Activated CD4-positive, CD25-positive, alpha-beta regulatory T cell treated with anti-CD3 and anti-CD28 coated beads, Interleukin-2, amount 50 U/mL, for 16 hours (primary cell): ENCODE measurements around the gene SAMD4A.

Source experiments
- DNase-seq: peaks from one replicate; pipeline ENCODE4 v3.0.0-alpha.2; 2020; ENCODE audit warnings: low read depth, low spot score

SAMD4A gene

DNA sequence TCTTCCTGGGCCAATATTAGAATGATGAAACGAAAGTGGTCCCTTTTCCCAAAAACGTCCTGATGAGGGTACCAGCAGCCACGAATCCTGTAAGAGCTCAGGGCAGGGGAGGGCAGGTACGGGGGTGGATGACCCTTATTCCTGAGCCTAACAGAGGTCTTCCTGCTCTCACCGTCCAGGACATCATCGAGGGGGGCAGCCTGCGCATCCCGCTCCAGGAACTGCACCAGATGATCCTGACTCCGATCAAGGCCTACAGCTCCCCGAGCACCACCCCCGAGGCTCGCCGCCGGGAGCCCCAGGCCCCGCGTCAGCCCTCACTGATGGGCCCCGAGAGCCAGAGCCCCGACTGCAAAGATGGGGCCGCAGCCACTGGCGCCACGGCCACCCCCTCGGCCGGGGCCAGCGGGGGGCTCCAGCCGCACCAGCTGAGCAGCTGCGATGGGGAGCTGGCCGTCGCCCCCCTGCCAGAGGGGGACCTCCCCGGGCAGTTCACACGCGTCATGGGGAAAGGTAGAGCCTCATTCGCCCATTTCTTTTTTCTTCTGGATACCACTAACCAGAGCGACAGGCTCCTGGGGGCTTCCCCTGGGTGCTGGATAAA lies 193.2 kb downstream of the SAMD4A start:
- no peak for DNase-seq

DNA sequence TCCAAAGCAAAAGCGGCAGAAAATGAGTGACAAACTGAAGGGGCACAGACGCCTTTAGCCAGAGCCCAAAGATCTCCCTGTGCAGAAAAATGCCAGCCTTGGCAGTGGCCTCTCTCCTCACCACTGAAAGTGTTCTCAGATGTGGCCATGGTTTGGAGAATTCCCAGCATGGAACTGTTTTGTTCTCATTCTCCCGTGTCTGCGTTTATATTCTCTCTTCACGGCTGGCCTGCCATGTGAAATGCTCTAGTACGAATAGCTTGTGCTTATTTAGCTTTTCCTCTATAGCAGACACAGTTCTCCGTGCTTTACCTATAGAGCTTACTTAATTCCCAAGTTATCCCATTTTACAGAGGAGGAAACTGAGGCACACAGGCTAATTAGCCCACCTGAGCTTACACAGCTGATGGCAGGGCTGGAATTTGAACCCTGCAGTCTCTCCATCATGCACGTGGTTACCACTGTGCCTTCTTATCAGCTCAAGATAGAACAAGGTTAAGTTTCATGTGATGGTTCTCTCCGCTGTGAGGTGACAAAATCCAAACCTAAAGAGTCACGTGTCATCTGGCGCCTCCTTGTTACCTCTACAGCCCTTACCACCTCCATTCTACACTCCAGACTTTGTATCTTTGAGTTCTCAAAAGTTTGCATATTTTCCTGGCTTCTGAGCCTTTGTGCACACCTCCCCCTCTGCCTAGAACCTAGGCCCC lies 194.1 kb downstream of the SAMD4A start:
- no peak for DNase-seq

DNA sequence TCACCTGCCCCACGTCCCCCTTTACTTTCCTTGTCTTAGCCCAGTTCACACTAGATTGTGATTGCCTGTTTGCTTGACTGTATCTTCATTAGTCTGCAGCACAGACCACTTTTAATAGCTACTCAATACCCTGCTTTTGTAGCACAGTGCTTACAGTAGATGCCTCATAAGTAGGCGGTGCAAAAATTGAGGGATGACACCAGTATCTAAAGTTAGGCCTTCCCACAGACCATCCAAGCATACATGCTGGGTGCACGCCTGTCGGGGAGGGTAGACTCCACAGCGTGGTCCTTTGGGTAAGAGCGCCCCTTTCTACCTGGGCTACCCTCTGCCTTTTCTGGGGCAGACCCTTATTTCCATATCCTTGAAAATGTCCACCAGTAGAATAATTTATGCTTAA lies 194.9 kb downstream of the SAMD4A start:
- DNase-seq, result no peak

DNA sequence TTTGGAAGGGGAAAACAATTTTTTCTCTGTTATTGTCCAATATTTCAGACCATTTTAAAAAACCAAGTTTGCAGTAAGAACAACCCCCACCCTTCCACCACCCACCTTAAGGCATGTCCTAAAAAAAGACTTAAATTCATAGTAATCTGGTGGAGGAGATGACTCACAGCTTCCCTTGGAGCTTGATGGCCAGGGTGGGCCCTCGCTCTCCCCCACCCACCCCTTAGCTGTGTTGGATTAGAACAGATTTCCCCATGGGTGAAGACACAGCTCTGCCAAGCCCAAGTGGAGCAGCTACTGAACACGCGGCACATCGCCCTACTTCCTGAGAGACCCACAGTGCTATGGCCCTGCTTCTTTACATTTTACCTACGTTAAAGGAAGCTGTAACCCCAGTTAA lies 195.4 kb downstream of the SAMD4A start:
- DNase-seq, result no peak

DNA sequence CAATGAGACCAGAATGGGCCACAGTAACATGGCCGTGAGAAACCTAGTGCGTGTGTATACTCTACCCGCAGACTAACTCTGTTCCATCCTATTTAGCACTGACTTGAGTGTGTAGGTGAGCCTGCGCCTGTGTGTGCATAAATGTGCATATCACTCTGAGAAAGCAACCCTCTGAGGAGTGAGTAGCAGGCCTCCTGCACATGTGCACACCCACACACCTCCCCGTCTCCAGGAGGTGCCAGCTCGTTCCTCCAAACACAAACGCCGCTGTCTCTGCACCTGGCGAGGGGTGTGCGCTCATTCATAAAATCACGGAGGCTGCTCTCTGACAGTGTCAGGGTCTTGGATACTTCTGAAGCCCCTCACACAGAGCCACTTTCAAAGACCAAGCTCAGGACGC lies 196.8 kb downstream of the SAMD4A start:
- no peak for DNase-seq

DNA sequence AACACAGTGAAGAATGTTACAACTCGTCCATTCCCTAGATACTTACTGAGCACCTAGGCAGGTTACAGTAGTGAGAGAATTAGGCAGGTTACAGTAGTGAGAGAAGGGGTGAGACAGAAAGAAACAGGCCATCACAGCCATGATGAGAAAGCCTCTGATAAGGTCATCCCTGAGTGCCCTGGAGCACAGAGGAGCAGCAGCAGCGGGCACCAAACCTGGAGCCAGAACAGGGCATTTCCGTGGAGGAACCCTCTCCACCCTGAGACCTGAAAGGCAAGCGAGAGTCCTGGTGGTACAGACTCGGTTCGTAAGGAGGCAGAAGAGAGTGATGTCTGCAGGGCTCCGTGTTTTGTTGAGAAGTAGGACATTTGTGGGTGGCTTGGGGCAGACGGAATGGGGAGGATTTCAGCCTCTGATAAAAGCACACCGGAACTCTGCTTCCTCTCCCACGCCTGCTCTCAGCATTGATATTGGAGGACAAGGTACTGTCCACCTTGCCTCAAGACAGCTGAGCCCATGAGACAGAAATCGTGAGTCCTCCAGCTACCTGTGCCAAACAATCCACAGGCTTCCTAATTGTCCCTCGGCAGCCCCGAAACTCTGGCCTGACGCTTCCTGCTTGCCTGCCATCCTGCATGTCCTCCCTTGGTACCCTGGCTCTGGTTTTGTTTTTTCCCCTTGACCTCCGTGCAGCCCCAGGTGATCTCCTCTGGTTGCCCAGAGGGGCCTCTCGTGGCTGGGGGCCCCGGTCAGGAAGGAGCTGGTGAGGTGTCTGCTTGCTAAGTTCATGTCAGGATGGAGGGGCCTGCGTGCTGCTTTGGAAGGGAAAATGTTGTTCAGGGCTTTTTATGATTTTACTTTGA lies 199.6 kb downstream of the SAMD4A start:
- no peak for DNase-seq

DNA sequence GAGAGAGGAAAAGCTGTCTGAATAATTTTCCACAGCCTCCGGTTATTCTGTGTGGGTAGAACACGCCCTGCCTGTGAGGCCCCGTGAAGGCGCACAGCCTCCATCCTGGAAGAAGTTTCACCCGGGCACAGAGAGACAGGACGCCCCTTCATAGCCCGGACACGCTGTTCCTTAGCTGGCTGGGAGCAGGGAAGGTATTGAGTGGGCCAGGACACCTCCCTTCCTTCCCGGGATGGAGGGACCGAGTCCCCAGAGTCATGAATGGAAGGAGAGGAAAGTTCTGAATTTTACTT lies 200.2 kb downstream of the SAMD4A start:
- DNase-seq, result no peak

DNA sequence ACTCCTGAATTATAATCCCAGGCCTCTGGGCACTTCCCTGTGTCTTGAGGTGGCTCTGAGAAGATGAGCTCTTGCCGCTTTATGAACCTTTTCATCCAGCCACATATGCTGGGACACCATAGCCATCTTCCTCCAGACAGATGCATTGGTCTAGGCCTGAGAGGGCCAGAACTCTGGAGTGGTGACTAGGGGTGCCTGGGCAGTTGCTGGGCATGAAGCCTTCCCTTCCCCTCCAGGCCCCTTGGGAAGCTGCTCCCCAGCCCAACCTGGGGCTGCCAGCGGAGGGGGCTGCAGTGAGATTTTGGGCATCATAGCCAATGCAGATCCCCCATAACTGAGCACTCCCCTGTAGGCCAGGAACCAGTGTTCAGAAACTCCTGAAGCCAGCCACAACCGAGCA lies 200.5 kb downstream of the SAMD4A start:
- DNase-seq, result no peak

DNA sequence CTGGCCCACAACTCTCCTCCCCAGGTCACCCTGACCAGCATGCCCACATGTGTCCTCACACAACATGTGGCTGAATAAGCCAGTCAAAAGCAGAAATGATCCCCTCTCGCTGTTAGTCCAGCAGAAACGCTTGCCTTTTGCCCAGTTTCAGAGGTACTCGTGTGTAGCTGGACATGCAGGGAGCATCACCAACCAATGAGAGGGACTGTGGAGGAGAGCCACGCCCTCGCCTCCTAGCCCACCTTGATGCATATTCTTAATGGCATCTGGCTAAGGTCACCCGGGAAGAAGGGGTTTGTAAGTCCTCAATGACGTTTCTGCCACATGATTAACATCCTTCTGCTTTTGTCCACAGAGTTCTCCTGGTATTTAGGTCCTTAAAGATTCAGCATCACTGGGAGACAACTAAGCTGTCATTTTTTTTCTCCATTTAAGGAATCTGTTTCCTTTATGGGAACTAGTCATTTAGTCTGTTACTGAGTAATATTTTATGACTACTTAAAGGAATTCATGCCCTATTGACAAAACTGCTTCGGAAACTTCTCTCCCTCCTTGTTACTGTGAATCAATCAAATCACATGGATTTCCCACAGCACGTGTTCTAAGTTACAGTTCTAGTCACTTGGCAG lies 201.7 kb downstream of the SAMD4A start:
- DNase-seq, result no peak

DNA sequence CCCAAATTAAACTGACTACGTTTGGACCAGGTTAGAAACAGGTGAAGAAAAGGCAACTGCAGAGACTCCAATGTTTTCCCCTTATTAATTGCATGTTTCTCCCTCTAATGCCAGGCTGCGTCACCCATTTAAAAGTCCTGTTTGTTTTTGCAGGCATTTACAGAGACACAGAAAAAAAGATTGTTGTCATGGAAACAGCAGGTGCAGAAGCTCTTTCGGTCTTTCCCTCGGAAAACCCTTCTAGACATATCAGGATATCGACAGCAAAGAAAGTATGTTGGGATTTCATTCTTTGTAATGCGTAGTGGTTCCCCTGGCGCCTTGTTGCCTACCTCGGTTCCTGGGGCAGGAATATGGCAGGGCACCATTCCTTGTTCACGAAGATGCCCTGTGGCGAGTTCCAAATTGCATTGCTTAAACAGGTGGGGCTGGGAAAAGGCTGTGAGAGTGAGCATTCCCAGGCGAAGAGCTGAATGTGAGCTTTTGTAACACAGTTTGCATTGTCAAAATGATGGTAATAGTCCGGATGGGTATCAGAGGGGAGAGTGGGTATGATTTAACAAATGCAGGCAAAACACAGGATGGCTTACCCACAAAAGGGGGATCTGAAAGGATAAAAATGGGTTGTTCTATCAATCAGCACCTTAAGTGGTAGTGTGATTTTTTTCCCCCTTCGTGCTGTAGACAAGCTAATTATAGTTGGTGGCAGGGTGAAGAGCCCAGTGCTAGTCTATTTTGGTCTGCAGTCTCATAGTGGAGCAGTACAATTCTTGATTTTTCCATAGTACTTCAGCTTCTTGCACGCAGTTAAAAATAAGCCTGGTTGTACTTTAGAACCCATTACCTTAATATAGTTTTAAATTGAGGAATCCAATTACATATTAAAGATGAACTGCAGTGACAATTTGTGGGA lies 203.3 kb downstream of the SAMD4A start:
- DNase-seq, result no peak

DNA sequence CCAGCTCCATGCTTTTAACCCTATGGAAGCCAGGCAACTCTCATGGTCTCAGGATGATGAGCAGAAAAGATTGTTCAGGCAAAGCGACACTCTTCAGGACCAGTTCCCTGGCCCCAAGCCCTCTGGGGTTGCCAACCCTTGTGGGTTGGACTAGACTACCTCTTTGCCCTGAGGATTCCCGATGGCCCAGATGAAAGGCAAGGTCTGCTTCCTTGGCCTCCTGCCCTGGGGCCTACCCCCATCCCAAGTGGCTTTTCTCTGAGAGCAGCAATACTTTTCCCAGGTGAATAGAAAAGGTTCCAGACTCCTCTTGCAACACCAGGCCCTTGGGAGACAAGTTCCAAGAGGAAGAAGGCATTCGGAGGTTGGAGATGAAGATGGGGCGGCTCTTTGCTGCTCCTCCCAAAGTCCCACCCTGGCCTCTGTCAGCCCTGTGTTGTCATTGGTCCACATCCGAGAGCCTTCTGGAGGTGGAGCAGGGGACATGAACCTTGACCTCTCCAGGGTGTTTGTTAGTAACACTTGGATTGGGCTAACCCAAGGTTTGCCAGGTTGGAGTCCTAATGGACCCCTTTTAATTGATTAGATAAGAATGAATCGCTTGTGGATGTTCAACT lies 204.6 kb downstream of the SAMD4A start:
- no peak for DNase-seq

DNA sequence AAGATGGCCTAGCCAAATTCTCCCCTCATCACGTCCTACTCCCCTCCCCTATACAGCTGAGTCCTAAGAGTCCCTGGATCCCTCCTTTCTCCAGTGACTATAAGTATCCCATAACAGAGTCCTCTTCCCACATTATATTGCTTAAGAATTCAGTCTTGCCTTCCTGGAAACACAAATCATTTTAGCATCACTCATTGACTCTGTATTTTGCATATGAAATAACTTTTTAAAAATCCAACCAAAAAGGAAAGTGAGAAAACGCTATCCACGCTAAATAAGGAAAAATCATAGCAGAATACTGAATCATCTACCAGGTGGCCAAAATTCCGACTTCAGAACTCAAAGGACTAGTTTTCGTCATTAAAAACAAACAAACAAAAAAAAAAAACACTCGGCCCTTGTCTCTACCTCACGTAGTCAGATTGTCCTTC lies 205.5 kb downstream of the SAMD4A start:
- no peak for DNase-seq

DNA sequence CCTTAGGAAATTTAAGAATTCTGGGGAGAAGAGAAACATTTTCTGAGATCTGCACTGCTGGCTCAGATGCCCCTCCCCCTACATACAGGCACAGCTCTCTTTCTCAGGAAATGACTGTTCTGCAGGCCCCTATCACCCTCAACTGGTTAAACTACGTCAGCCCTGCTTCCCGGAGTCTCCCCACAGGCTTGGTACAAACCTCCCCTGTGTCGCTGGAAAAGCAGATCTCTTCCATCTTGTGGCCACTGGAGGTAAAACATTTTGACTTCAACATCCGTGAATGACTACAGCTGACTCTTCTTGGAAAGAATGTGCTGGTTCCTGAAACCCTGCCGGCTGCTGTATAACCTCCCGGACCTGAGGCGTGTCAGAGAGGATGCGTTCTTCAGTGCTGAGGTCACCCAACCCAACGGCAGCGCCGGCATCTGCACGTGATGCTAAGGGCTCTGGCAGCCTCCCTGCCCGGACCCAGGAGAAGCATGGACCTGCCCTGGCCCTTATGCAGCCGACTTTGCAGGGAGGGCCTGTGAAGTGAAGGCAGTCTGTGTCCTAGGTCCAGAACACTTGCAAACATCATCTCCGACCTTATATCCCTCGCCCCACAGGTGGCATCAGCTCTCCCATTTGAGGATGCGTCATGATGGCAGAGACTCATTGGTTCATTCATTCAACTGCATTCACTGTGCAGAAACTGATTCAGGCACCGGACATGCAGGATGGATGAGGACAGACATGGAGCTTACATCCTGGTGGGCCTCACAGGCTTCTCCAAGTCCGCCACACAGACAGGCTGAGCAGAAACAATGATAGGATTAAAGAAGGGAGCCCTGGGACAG lies 206.5 kb downstream of the SAMD4A start:
- DNase-seq, result peak; percentile 38

DNA sequence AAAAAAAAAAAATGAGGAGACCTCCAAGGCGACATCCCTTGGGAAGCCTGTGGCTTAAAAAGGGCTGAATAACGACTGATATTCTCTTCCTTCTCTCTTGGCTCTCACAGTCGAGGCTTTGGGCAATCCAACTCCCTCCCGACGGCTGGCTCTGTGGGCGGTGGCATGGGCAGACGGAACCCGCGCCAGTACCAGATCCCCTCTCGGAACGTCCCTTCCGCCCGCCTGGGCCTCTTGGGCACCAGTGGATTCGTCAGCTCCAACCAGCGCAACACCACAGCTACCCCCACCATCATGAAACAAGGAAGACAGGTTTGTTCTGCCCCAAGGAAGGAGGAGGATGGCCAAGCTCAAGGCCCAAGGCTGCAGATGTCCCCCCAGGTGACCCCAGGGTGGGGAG lies 207.9 kb downstream of the SAMD4A start:
- DNase-seq, result no peak

DNA sequence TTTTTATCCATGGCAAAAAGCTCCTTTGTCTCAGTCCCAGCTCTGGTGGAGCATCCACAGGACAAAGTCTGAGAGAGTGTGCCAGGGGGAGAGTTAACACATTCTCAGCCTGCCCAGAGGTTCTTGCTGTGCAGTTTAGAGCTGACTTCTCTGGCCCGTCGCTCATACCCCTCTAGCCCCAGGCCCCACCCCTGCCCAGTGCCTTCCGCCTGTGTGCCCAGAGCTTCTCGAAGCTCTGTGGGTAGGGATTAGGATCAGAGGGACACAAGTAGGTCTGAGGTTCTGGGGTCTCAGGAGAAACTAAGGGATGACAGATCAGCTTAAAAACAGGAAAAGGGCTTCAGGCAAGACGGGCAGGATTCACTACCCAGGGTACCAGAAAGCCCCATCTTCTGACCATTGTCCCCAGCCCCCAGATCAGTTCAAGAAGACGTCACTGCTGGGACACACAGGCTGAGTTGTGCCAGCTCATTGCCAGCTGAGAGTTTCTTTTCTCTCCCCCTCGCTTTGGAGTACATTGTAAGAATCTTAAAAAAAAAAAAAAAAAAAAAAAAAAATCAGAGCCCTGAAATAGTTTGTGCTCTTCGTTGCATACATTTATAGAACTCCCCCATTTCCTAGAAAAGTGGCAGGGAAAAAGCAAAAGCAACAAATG lies 208.7 kb downstream of the SAMD4A start:
- DNase-seq, result no peak

DNA sequence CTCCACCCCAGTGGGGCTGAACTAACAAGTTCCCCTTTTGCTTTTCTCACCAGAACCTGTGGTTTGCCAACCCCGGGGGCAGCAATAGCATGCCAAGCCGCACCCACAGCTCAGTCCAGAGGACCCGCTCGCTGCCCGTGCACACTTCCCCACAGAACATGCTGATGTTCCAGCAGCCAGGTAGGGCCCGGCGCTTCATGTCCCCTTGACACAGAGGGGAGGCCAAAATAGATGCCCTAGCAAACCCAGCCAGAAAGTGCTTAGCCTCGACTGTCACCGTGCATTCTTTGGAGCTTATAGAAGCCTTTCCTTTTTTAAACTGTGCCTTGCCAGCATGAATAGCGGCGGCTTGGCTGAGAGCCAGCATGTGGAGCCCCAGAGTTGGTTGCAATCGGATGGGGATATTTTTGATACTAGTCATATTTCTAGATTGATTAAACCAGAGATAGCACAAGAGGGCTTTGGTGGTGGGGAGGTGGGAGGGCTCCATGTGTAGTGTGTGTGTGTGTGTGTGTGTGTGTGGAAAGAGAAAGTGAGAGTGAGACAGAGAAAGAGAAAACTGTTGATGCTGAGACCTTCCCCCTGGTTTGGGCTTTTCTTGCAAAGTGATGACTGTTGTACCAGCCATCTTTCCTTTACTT lies 209.6 kb downstream of the SAMD4A start:
- peak; percentile 16 for DNase-seq

DNA sequence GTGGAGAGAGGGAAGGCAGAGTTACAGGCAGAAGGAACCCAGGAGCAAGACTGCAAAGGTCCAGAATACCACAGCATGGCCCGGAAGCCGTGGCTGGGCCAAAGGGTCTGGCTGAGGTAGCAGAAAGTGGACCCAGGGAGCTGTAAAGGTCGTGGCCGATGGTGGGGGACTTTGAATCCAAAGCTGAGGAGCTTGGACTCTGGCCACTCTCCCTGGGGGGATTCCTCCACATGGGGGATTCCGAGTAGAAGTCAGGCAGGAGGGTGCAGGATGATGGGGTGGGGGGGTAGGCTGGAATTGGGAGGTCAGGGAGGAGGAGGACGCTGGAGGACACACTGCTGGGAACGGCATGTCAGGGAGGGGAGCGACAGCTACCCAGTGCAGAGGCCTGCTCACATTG lies 210.5 kb downstream of the SAMD4A start:
- no peak for DNase-seq

DNA sequence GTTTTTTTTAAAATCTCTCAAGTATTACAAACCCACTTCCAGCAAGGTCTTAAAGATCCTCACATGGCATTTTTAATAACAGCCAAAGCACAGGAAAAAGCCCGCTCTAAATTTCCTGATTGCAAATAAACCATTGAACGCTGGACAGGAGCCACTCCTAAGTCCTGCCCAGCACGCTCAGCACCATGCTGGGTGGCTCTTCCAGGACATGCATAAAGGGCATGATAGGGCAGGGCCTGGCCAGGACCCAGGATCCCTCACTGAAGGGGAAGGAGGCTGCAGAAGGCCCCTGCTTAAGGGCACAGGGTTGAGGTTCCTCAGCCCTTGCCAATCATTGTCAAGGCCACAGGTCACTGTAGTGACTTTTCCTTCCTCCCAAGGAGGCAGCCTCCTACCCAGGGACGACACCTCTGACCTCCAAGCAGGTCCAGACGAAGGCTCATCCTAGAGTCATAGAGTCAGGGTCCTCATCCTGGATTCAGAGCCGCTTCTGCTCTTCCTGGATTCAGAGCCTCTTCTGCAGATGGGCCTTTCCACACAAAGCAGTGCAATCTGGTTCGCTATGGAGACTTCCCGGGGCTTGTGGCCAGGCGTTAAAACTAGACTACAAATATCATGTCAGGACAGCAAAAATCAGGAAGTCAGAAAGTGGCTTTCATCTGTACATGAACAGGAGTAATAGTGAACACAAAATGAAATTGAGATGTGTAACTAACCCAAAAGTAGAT lies 211.9 kb downstream of the SAMD4A start:
- DNase-seq, result no peak
